OCI-LY1 (cell line): ENCODE data around the gene MMP25.

Source experiments
- H2AFZ ChIP-seq: fragments of 200-600 bp; sonication (generic), shearing (Covaris generic); 2 replicates; pipeline ENCODE4 v1.6.0; 2014; ENCODE audit warnings: antibody characterized with exemption, mild to moderate bottlenecking, low read length
- H3F3A ChIP-seq: fragments of 200-600 bp; sonication (generic), shearing (Covaris generic); 2 replicates; pipeline ENCODE4 v1.6.0; 2014; ENCODE audit warnings: mild to moderate bottlenecking, antibody characterized with exemption, low read length, moderate library complexity; ENCODE audit not compliant: insufficient read depth
- H3K27ac ChIP-seq: fragments of 200-600 bp; sonication (generic); 2 replicates; pipeline ENCODE4 v1.5.1; 2014; ENCODE audit warnings: low read length, mixed run types, mild to moderate bottlenecking, low read depth; ENCODE audit not compliant: poor library complexity, severe bottlenecking
- H3K27me3 ChIP-seq: fragments of 200-600 bp; sonication (generic); 2 replicates; pipeline ENCODE4 v1.6.0; 2014; ENCODE audit warnings: antibody characterized with exemption, mild to moderate bottlenecking, low read length, moderate library complexity; ENCODE audit not compliant: insufficient read depth
- H3K36me3 ChIP-seq: fragments of 200-600 bp; sonication (generic); 2 replicates; pipeline ENCODE4 v1.6.1; 2014; ENCODE audit warnings: mild to moderate bottlenecking, antibody characterized with exemption, low read length, moderate library complexity, mixed read lengths; ENCODE audit not compliant: insufficient read depth
- H3K4me1 ChIP-seq: fragments of 200-600 bp; sonication (generic); 2 replicates; pipeline ENCODE4 v1.5.1; 2014; ENCODE audit warnings: mild to moderate bottlenecking, low read length, moderate library complexity; ENCODE audit not compliant: insufficient read depth, severe bottlenecking
- H3K4me2 ChIP-seq: fragments of 200-600 bp; sonication (generic), shearing (Covaris generic); 2 replicates; pipeline ENCODE4 v1.6.1; 2014; ENCODE audit warnings: low read length
- H3K4me3 ChIP-seq: fragments of 200-600 bp; sonication (generic); 2 replicates; pipeline ENCODE4 v1.5.1; 2014; ENCODE audit warnings: low read length, low read depth, mild to moderate bottlenecking, mixed read lengths; ENCODE audit not compliant: poor library complexity, severe bottlenecking
- H3K79me2 ChIP-seq: fragments of 200-600 bp; shearing (Covaris generic); 2 replicates; pipeline ENCODE4 v1.6.1; 2016; ENCODE audit warnings: mixed run types, low read length, mixed read lengths; ENCODE audit not compliant: insufficient read depth
- H3K9ac ChIP-seq: fragments of 200-600 bp; sonication (generic), shearing (Covaris generic); 2 replicates; pipeline ENCODE4 v1.6.1; 2014; ENCODE audit warnings: mild to moderate bottlenecking, low read length, mixed read lengths
- H3K9me2 ChIP-seq: fragments of 200-600 bp; sonication (generic), shearing (Covaris generic); 2 replicates; pipeline ENCODE4 v1.6.1; 2014; ENCODE audit warnings: low read depth, mild to moderate bottlenecking, low read length, mixed read lengths
- H3K9me3 ChIP-seq: fragments of 200-600 bp; shearing (Covaris generic); 2 replicates; pipeline ENCODE4 v1.6.1; 2014; ENCODE audit warnings: low read length, mixed read lengths
- H4K20me1 ChIP-seq: fragments of 200-600 bp; sonication (generic), shearing (Covaris generic); 2 replicates; pipeline ENCODE4 v1.6.0; 2016; ENCODE audit warnings: mild to moderate bottlenecking, low read length; ENCODE audit not compliant: insufficient read depth
- EZH2 ChIP-seq: fragments of 200-600 bp; sonication (generic), shearing (Covaris generic); IDR thresholded peaks from 2 replicates; pipeline ENCODE4 v1.8.0; 2017; ENCODE audit warnings: borderline replicate concordance, mixed run types, mild to moderate bottlenecking, antibody characterized with exemption, low read length, moderate library complexity, mixed read lengths
- TF ChIP-seq, protein P1 (sequence below): fragments of 200-600 bp; sonication (generic), shearing (Covaris generic); IDR thresholded peaks from 2 replicates; pipeline ENCODE4 v1.5.1; 2017; ENCODE audit warnings: mild to moderate bottlenecking, antibody characterized with exemption, low read length, moderate library complexity, mixed read lengths

MMP25 gene

DNA sequence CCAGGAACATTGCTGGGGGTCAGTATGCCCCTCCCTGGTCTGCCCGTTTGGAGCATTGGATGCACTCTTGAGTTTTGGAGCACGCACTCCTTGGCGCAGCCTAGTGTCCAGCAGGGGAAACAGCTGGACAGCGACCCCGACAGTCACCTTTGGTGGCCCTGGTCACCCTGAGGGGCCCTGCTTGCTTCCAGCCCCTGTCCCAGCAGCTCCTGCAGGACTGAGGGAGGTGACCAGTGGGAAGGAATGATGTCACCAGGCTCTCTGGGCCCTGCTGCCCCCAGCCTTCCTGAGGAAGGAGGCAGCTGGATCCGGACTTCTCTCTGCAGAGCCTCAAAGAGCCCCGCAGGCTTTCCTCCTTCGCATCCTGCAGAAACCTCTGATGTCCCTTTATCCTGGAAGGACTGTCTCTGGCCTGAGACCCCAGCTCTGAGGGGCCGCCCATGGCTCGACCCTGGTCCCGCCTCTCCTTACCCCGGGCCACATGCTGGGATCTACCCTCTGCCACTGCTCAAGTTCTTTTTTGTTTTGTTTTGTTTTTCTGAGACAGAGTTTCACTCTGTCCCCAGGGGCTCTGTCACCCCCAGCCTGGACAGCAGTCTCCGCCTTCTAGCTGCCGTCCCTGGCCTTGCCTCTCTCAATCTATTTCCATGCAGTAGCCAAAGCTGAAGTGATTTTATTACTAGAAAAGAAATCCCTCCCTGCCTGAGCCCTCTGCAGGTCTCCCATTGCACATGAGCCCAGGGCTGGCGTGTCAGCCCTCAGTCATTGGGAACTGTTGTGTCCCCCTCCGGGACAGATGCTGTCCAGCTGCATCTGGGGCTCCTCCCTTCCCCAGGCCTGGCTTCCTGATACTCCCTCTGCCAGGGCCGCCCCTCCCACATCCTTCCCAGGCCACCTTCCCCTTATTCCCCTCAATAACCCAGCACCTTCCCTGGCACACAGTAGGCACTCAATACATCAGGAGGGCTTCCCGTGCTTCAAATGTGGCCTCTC, 41.2 kb downstream of the MMP25 start:
- Histone ChIP-seq H3K4me1 (peaks cover under 1% of the 10 kb centered on the region), H3K4me2 (no peak overlapping the region), H3K9ac (no peak overlapping the region), H4K20me1 (no peaks in the 10 kb centered on the region), H3K36me3 (no peaks in the 10 kb centered on the region), H3F3A (no peaks in the 10 kb centered on the region), H2AFZ (no peak overlapping the region), H3K9me2 (no peaks in the 10 kb centered on the region), H3K79me2 (no peaks in the 10 kb centered on the region), H3K9me3 (no peaks in the 10 kb centered on the region), H3K27me3 (0 out of 2 replicates have a peak, but pooled peaks cover 9% of the 10 kb centered on the region), H3K27ac (no peak overlapping the region), H3K4me3 (no peak overlapping the region)
- TF ChIP-seq, protein P1, sequence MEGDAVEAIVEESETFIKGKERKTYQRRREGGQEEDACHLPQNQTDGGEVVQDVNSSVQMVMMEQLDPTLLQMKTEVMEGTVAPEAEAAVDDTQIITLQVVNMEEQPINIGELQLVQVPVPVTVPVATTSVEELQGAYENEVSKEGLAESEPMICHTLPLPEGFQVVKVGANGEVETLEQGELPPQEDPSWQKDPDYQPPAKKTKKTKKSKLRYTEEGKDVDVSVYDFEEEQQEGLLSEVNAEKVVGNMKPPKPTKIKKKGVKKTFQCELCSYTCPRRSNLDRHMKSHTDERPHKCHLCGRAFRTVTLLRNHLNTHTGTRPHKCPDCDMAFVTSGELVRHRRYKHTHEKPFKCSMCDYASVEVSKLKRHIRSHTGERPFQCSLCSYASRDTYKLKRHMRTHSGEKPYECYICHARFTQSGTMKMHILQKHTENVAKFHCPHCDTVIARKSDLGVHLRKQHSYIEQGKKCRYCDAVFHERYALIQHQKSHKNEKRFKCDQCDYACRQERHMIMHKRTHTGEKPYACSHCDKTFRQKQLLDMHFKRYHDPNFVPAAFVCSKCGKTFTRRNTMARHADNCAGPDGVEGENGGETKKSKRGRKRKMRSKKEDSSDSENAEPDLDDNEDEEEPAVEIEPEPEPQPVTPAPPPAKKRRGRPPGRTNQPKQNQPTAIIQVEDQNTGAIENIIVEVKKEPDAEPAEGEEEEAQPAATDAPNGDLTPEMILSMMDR, result no peak
- no peak for TF ChIP-seq EZH2

GRCh38 chr16:3088450-3088849, 42.1 kb downstream of the MMP25 start:
- 0 out of 2 replicates have a peak, but pooled peaks cover 9% of the 10 kb centered on the region for H3K27me3 ChIP-seq
- no peaks in the 10 kb centered on the region for H3K9me2 ChIP-seq
- H3K4me3 ChIP-seq, result no peak overlapping the region
- no peaks in the 10 kb centered on the region for H3K36me3 ChIP-seq
- no peaks in the 10 kb centered on the region for H3F3A ChIP-seq
- no peak overlapping the region for H3K4me2 ChIP-seq
- H3K9me3 ChIP-seq, result no peaks in the 10 kb centered on the region
- peaks cover 9% of the 10 kb centered on the region for H3K4me1 ChIP-seq
- TF ChIP-seq, protein P1, result no peak
- TF ChIP-seq EZH2, result no peak
- H3K79me2 ChIP-seq, result no peaks in the 10 kb centered on the region
- no peak overlapping the region for H3K9ac ChIP-seq
- H4K20me1 ChIP-seq, result no peaks in the 10 kb centered on the region
- H3K27ac ChIP-seq, result no peak overlapping the region
- H2AFZ ChIP-seq, result no peak overlapping the region

GRCh38 chr16:3088925-3089716, 42.8 kb downstream of the MMP25 start:
- no peak overlapping the region for H2AFZ ChIP-seq
- H3K4me2 ChIP-seq, result no peak overlapping the region
- H3K9me2 ChIP-seq, result no peaks in the 10 kb centered on the region
- no peaks in the 10 kb centered on the region for H4K20me1 ChIP-seq
- H3K36me3 ChIP-seq, result no peaks in the 10 kb centered on the region
- TF ChIP-seq, protein P1, result no peak
- TF ChIP-seq EZH2, result no peak
- no peaks in the 10 kb centered on the region for H3K9me3 ChIP-seq
- no peaks in the 10 kb centered on the region for H3K79me2 ChIP-seq
- H3K27ac ChIP-seq, result no peak overlapping the region
- H3F3A ChIP-seq, result no peaks in the 10 kb centered on the region
- 0 out of 2 replicates have a peak, but pooled peaks cover 9% of the 10 kb centered on the region for H3K27me3 ChIP-seq
- no peak overlapping the region for H3K4me3 ChIP-seq
- peaks cover 13% of the 10 kb centered on the region for H3K4me1 ChIP-seq
- H3K9ac ChIP-seq, result no peak overlapping the region
